Hepatic stellate cell (primary cell): ENCODE measurements around the gene STK32B.

Experiments used
- DNase-seq: peaks from one replicate; pipeline ENCODE4 v3.0.0; 2011; ENCODE audit warnings: low spot score

Gene STK32B

GRCh38 chr4:5532100-5532499 is 480.8 kb downstream of the STK32B start:
- no peak for DNase-seq

- DNase-seq: no peak
Observed at GRCh38 chr4:5539584-5539983, 488.3 kb downstream of the STK32B start.

- no peak for DNase-seq
Observed at GRCh38 chr4:5541169-5541568, 489.9 kb downstream of the STK32B start.

GRCh38 chr4:5543681-5544080 is 492.4 kb downstream of the STK32B start:
- DNase-seq: no peak

- no peak for DNase-seq
Observed at GRCh38 chr4:5544762-5545161, 493.5 kb downstream of the STK32B start.

- DNase-seq: no peak
Observed at GRCh38 chr4:5545271-5545670, 494.0 kb downstream of the STK32B start.

GRCh38 chr4:5547651-5548249 is 496.5 kb downstream of the STK32B start:
- DNase-seq: no peak
